H9 (cell line): ENCODE results near the gene ZRSR2. TPM values are rescaled to one million over a fixed set of nuclear protein-coding genes. Genes with fewer than 3 reads are reported as not detected.

Source experiments
- DNase-seq: peaks from one replicate; pipeline ENCODE4 v3.0.0-alpha.2; 2017
- H2AFZ ChIP-seq: one replicate; pipeline ENCODE4 v1.6.1; 2013; ENCODE audit warnings: mild to moderate bottlenecking, low read length, control low read depth, moderate library complexity
- H2AK5ac ChIP-seq: 2 replicates; pipeline ENCODE4 v1.6.1; 2013; ENCODE audit warnings: low read length, control low read depth, mixed read lengths; ENCODE audit not compliant: insufficient read length
- H2BK120ac ChIP-seq: one replicate; pipeline ENCODE4 v1.6.1; 2013; ENCODE audit warnings: low read depth, mild to moderate bottlenecking, low read length, control low read depth, inconsistent platforms; ENCODE audit not compliant: poor library complexity, severe bottlenecking
- H2BK12ac ChIP-seq: 2 replicates; pipeline ENCODE4 v1.6.1; 2013; ENCODE audit warnings: low read length, control low read depth, mixed read lengths, low read depth; ENCODE audit not compliant: insufficient read length
- H2BK15ac ChIP-seq: 2 replicates; pipeline ENCODE4 v1.6.1; 2013; ENCODE audit warnings: low read depth, low read length, control low read depth
- H2BK20ac ChIP-seq: one replicate; pipeline ENCODE4 v1.6.1; 2013; ENCODE audit warnings: low read depth, mild to moderate bottlenecking, low read length, control low read depth, inconsistent platforms; ENCODE audit not compliant: poor library complexity, severe bottlenecking
- H2BK5ac ChIP-seq: 2 replicates; pipeline ENCODE4 v1.6.1; 2013; ENCODE audit warnings: low read length, control low read depth, mixed read lengths; ENCODE audit not compliant: insufficient read length
- H3K14ac ChIP-seq: 2 replicates; pipeline ENCODE4 v1.6.1; 2013; ENCODE audit warnings: low read length, control low read depth; ENCODE audit not compliant: insufficient read depth
- H3K18ac ChIP-seq: 2 replicates; pipeline ENCODE4 v1.6.1; 2013; ENCODE audit warnings: low read depth, mild to moderate bottlenecking, mixed read lengths, low read length, control low read depth; ENCODE audit not compliant: insufficient read length
- H3K23ac ChIP-seq: 2 replicates; pipeline ENCODE4 v1.6.1; 2013; ENCODE audit warnings: low read length, control low read depth, mixed read lengths, low read depth; ENCODE audit not compliant: insufficient read length
- H3K23me2 ChIP-seq: 2 replicates; pipeline ENCODE4 v1.6.1; 2013; ENCODE audit warnings: low read depth, mild to moderate bottlenecking, mixed read lengths, low read length, control low read depth; ENCODE audit not compliant: insufficient read length, poor library complexity, severe bottlenecking
- H3K27ac ChIP-seq: 2 replicates; pipeline ENCODE4 v1.5.1; 2013; ENCODE audit warnings: low read length, control low read depth, mixed read lengths, low read depth; ENCODE audit not compliant: insufficient read length
- H3K27me3 ChIP-seq: 2 replicates; pipeline ENCODE4 v1.6.1; 2013; ENCODE audit warnings: low read length, control low read depth, inconsistent platforms; ENCODE audit not compliant: insufficient read depth
- H3K4ac ChIP-seq: 2 replicates; pipeline ENCODE4 v1.6.1; 2013; ENCODE audit warnings: low read depth, mild to moderate bottlenecking, control low read depth, inconsistent platforms, low read length, moderate library complexity
- H3K4me1 ChIP-seq: 2 replicates; pipeline ENCODE4 v1.6.1; 2013; ENCODE audit warnings: low read length, control low read depth, inconsistent platforms; ENCODE audit not compliant: insufficient read depth
- H3K4me2 ChIP-seq: 2 replicates; pipeline ENCODE4 v1.6.1; 2013; ENCODE audit warnings: low read length, control low read depth, mixed read lengths; ENCODE audit not compliant: insufficient read length, insufficient read depth
- H3K56ac ChIP-seq: 2 replicates; pipeline ENCODE4 v1.6.1; 2013; ENCODE audit warnings: low read depth, mild to moderate bottlenecking, mixed read lengths, low read length, control low read depth; ENCODE audit not compliant: insufficient read length
- H3K79me1 ChIP-seq: 2 replicates; pipeline ENCODE4 v1.6.1; 2013; ENCODE audit warnings: low read depth, mild to moderate bottlenecking, moderate library complexity, low read length, control low read depth, inconsistent platforms; ENCODE audit not compliant: insufficient read depth, poor library complexity, severe bottlenecking
- H3K79me2 ChIP-seq: 2 replicates; pipeline ENCODE4 v1.6.1; 2013; ENCODE audit warnings: low read length, control low read depth, inconsistent platforms; ENCODE audit not compliant: insufficient read depth
- H3K9ac ChIP-seq: 2 replicates; pipeline ENCODE4 v1.6.1; 2013; ENCODE audit warnings: low read length, control low read depth, mixed read lengths; ENCODE audit not compliant: insufficient read length; ENCODE audit errors: extremely low read depth
- H3K9me3 ChIP-seq: one replicate; pipeline ENCODE4 v1.6.1; 2013; ENCODE audit warnings: low read depth, low read length, inconsistent platforms; ENCODE audit not compliant: control insufficient read depth
- H3T11ph ChIP-seq: one replicate; pipeline ENCODE4 v1.6.1; 2013; ENCODE audit warnings: mild to moderate bottlenecking, low read length, control low read depth, inconsistent platforms
- H4K20me1 ChIP-seq: one replicate; pipeline ENCODE4 v1.6.1; 2013; ENCODE audit not compliant: control insufficient read depth, insufficient read length, insufficient read depth
- H4K5ac ChIP-seq: 2 replicates; pipeline ENCODE4 v1.6.1; 2013; ENCODE audit warnings: low read depth, mild to moderate bottlenecking, mixed read lengths, low read length, control low read depth; ENCODE audit not compliant: insufficient read length
- H4K8ac ChIP-seq: replicated peaks from 2 replicates; pipeline ENCODE4 v1.6.1; 2013; ENCODE audit warnings: low read length, control low read depth, mixed read lengths, low read depth; ENCODE audit not compliant: insufficient read length
- H4K91ac ChIP-seq: 2 replicates; pipeline ENCODE4 v1.6.1; 2013; ENCODE audit warnings: low read depth, mild to moderate bottlenecking, moderate library complexity, mixed read lengths, low read length, control low read depth; ENCODE audit not compliant: insufficient read length
- H3K27ac Mint-ChIP-seq, 3 experiments: 2 replicates in 2 of 3; 3 replicates in 1 of 3; pipeline ENCODE4 v1.8.0; 2020 to 2021; ENCODE audit warnings: mixed read lengths in 3 of 3, mild to moderate bottlenecking in 1 of 3, moderate library complexity in 1 of 3
- H3K27me3 Mint-ChIP-seq: 2 replicates; pipeline ENCODE4 v1.8.0; 2021; ENCODE audit warnings: low read depth, mild to moderate bottlenecking, moderate library complexity, mixed read lengths
- H3K36me3 Mint-ChIP-seq, 3 experiments: 2 replicates in 2 of 3; 3 replicates in 1 of 3; pipeline ENCODE4 v1.8.0; 2020 to 2021; ENCODE audit warnings: low read depth in 3 of 3, mixed read lengths in 3 of 3; ENCODE audit not compliant: insufficient read depth in 1 of 3
- H3K4me1 Mint-ChIP-seq, 2 experiments: 2 replicates each; pipeline ENCODE4 v1.8.0; 2020; ENCODE audit warnings: mixed read lengths in 2 of 2
- H3K4me3 Mint-ChIP-seq, 2 experiments: 2 replicates in 1 of 2; 3 replicates in 1 of 2; pipeline ENCODE4 v1.8.0; 2020 to 2021; ENCODE audit warnings: mild to moderate bottlenecking in 2 of 2, mixed read lengths in 2 of 2, moderate library complexity in 1 of 2
- H3K9me3 Mint-ChIP-seq, 2 experiments: 2 replicates in 1 of 2; 3 replicates in 1 of 2; pipeline ENCODE4 v1.8.0; 2020; ENCODE audit warnings: mild to moderate bottlenecking in 2 of 2, mixed read lengths in 2 of 2, moderate library complexity in 1 of 2
- WGBS: extraction: QIAGEN DNeasy Blood & Tissue Kit; methylation state at CpG from one replicate; pipeline ENCODE4 v1.1.7; 2013; ENCODE audit warnings: missing lambda C conversion rate, low lambda C conversion rate, mixed read lengths; ENCODE audit not compliant: insufficient read length; ENCODE audit errors: extremely low coverage; 5-methylcytosine and 5-hydroxymethylcytosine counted together
- total RNA-seq: library from RNA; stranded (reverse); gene quantifications from 2 replicates; pipeline ENCODE4 v1.2.1, GENCODE V29; 2021
- TF ChIP-seq, protein P1 (sequence below): fragments of 200-600 bp; sonication (generic); conservative IDR thresholded peaks from 3 replicates; pipeline ENCODE4 v1.8.0; 2021; ENCODE audit warnings: antibody characterized with exemption, mild to moderate bottlenecking

The ZRSR2 gene
- total RNA-seq, 1 experiment from 2014 or later = 21.1 TPM

- Histone ChIP-seq H3K14ac (no peak overlapping the region), H3K56ac (no peak overlapping the region), H2AK5ac (no peak overlapping the region), H2BK15ac (no peak overlapping the region), H2BK5ac (no peak overlapping the region), H3K9ac (no peak overlapping the region), H3K9me3 (no peaks in the 10 kb centered on the region), H2BK120ac (no peak overlapping the region), H3K4ac (no peak overlapping the region), H2AFZ (no peak overlapping the region), H3T11ph (no peak overlapping the region), H4K91ac (no peak overlapping the region), H2BK12ac (no peak overlapping the region), H3K27ac (no peak overlapping the region), H4K5ac (no peak overlapping the region), H4K20me1 (no peaks in the 10 kb centered on the region), H3K23ac (no peak overlapping the region), H2BK20ac (no peak overlapping the region), H3K18ac (no peak overlapping the region), H3K27me3 (no peaks in the 10 kb centered on the region), H4K8ac (no peak overlapping the region), H3K23me2 (no peaks in the 10 kb centered on the region), H3K79me2 (no peaks in the 10 kb centered on the region), H3K79me1 (no peaks in the 10 kb centered on the region), H3K4me1 (peaks cover 11% of the 10 kb centered on the region; the same call in 1 of the 2 replicates), H3K4me2 (no peak overlapping the region)
- H3K27ac Mint-ChIP-seq = peak overlapping the region in 1 of 3 experiments; percentile 64; a peak in 2 of 7 replicates
- no peaks in the 10 kb centered on the region for H3K9me3 Mint-ChIP-seq
- TF ChIP-seq, protein P1, sequence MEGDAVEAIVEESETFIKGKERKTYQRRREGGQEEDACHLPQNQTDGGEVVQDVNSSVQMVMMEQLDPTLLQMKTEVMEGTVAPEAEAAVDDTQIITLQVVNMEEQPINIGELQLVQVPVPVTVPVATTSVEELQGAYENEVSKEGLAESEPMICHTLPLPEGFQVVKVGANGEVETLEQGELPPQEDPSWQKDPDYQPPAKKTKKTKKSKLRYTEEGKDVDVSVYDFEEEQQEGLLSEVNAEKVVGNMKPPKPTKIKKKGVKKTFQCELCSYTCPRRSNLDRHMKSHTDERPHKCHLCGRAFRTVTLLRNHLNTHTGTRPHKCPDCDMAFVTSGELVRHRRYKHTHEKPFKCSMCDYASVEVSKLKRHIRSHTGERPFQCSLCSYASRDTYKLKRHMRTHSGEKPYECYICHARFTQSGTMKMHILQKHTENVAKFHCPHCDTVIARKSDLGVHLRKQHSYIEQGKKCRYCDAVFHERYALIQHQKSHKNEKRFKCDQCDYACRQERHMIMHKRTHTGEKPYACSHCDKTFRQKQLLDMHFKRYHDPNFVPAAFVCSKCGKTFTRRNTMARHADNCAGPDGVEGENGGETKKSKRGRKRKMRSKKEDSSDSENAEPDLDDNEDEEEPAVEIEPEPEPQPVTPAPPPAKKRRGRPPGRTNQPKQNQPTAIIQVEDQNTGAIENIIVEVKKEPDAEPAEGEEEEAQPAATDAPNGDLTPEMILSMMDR = no peak
- H3K36me3 Mint-ChIP-seq = peaks cover 54 to 81% (median 71%) of the 10 kb centered on the region in 3 experiments; a peak in 6 of 7 replicates
- no CpG with 5 or more reads among the region's 1 CpG for WGBS
- peaks cover 17 to 23% of the 10 kb centered on the region in 2 experiments for H3K4me1 Mint-ChIP-seq
- H3K27me3 Mint-ChIP-seq = no peaks in the 10 kb centered on the region
- no peak for DNase-seq
- no peak overlapping the region for H3K4me3 Mint-ChIP-seq
Measured at GRCh38 chrX:15813416-15813815, 23.1 kb downstream of the ZRSR2 start.
